HG03139 (cell line): ENCODE results near the gene ACOX1.

ENCODE experiments used
- ATAC-seq: cut with Tn5 transposase; IDR thresholded peaks from one replicate; pipeline ENCODE4 v1.9.1; 2021; ENCODE audit not compliant: unreplicated experiment

The ACOX1 gene

DNA sequence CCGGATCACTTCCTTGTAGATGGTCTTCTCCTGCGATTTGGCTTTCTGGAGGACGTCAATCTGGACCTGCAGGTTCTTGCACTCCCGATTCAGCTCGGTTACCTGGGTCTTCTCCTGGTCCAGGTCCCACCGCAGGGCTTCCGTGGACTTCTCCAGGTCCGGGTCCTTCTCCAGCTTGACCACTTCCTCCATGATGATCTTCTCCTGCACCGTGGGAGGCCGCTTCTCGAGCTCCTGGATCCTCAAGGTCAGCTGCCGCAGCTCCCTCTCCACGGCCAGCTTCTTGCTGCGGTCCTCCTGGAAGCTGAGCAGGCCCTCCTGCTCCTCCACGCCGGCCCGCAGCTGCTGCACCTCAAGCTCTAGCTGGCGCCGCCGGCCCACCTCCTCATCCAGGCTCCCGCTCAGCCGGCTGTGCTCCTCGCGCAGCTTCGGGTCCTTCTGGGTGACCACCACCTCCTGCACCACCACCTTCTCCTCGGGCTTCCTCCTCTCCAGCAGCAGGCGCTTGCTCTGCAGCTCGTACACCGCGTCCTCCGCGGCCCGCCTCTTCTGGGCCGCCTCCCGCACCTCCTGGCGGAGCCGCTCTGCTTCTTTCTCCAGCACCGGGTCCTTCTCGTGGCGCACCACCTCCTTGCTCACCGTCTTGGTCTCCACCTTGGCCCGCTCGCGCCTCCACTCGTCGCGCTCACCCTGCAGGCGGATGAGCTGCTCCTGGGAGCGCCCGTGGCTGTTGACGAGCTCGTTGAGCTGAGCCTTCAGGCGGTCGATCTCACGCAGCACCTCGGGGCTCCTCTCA is 29.9 kb upstream of the ACOX1 start:
- no peak for ATAC-seq

DNA sequence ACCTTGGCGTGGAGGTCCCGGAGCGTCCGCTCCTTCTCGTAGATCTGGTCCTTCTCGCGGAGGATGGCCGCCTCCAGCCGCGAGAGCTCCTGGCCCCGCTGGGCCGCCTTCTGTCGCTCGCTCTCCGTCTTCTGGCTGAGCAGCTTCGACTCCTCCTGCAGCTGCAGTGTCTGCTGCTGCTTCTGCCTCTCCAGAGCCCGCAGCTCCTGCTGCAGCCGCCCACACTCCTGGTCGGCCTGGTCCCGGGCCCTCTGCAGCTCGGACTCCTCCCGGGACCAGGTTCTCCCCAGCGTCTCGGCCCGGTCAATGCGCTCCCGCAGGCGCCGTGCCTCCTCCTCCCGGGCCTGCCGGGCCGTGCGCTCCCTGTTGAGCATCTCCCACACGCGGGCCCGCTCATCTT is 29.2 kb upstream of the ACOX1 start:
- no peak for ATAC-seq

DNA sequence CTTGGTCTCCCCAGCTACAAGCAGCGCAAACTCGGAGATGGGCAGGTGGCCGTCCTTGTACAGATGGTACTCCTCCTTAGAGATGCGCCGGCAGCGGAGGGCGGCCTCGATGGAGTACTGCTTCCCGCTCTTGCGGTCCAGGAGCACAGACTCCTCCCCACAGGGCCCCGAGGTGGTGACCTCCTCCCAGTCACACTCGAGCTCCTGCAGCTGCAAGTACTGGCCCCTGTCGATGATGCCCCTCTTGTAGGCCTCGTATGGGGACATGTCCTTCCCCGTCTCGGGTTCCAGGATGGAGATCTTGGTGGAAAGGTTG is 28.8 kb upstream of the ACOX1 start:
- ATAC-seq, result no peak

DNA sequence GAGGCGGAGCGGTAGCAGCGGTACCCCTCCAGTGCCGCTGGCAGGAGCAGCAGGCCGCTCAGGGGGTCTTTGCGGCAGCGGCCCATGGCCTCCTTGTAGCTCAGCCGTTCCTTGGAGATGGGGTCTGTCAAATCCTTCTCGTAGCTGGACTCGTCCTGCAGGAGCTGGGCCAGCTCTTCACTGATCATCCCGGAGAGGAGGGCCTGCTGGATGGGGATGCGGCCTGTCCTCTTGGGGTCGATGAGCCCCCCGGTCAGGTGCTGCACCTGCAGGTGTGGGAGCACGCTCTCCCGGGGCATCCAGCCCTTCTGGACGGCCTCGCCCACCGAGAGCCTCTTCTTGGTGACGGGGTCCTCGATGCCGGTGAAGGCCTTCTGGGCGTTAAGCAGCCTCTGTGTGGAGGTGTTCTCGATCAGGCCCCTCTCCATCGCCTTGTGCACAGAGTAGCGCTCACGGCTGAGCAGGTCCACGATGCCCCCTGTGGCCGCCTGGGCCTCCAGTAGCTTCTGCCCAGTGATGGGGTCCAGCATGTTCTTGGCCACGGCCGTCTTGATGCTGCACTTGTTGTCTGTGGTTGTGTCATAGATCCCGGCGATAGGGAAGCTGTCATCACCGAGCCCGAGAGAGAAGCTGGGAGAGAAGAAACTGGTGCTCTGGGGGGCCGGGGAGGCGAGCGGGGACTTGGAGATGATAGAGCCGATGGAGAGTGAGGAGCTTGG is 28.3 kb upstream of the ACOX1 start:
- no peak for ATAC-seq

DNA sequence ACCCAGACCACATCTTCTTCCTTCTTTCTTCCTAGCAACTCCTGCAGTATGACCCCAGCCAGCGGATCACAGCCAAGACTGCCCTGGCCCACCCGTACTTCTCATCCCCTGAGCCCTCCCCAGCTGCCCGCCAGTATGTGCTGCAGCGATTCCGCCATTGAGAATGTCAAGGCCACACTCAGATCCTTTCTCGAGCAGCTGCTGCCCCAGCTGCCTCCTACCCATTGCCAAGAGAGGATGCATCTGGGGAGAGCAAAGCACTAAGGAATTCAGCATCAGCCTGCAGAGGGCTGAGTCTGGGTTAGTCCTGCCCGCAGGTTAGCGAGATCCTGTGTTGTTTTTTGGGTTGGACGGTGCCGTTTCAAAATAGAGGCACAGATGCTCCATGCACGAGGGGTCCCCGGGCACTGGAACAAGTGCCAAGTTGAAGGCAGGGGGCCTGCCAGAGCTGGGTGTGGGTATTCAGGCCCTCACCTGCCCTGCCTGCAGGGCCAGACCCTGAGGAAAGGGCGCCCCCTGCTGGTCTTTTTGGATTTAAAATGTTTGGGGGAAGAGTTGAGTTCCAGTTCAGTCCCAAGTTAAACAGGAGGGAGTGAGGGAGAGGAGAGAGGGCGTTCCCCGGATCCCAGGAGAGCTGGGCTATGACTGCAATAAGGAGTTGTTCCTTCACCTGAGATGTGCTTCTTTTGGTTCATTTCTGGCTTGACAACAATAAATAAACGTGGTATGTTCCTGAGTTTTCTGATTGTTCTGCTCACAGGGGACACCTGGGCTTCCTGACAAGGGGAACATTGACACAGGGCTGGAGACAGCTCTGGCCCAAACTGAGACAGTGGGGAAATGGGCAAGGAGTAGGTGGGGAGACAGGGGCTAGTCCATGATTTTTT is 26.5 kb upstream of the ACOX1 start:
- no peak for ATAC-seq

DNA sequence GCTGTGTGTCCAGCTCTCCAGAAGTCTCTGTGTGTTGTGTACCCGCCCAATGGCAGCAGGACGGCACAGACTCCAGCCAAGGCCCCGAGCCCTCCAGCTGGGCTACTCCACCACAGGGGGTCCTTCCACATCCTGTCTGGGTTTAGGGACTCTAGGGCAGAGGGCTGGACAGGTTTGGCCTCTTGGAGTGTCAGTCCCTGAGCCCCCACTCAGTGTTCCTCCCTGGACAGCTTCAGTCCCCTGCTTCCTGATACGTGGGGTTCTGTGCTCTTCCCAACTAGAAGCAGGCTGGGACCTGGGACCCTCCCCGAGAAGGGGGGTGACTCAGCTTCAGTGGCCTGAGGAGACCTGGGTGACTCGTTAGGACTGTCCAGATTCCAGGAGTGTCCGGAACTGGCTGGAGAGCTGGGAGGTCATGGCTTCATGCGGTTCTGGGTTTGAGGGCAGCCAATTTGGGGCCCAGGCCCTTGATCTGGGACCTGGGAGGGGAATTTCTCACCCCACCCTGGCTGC is 25.8 kb upstream of the ACOX1 start:
- ATAC-seq, result no peak

DNA sequence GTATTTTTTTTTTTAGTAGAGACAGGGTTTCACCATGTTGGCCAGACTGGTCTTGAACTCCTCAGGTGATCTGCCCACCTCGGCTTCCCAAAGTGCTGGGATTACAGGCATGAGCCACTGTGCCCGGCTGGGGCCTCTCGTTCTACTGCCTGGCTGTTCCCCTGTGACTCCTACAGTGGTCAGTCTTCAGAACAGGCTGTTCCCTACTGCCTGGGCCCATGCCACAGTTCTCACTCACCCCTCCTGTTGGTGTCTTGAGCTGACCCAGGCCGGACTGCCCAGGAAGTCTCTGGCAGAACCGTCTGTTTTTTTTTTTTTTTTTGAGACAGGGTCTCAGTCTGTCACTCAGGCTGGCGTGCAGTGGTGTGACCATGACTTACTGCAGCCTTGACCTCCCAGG is 24.9 kb upstream of the ACOX1 start:
- ATAC-seq, result no peak

DNA sequence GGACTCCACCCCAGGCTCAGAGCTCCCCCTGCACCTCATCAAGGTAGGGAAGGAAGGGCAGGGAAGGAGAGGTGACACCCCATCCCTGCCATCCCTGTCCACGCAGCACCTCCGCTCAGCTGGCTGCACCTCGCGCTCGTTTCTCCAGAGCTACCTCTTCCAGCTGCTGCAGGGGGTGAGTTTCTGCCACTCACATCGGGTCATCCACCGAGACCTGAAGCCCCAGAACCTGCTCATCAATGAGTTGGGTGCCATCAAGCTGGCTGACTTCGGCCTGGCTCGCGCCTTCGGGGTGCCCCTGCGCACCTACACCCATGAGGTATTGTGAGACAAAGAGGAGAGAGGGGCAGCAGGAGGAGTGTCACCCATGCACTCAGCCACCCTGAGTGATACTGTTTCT is 23.1 kb upstream of the ACOX1 start:
- ATAC-seq, result no peak

DNA sequence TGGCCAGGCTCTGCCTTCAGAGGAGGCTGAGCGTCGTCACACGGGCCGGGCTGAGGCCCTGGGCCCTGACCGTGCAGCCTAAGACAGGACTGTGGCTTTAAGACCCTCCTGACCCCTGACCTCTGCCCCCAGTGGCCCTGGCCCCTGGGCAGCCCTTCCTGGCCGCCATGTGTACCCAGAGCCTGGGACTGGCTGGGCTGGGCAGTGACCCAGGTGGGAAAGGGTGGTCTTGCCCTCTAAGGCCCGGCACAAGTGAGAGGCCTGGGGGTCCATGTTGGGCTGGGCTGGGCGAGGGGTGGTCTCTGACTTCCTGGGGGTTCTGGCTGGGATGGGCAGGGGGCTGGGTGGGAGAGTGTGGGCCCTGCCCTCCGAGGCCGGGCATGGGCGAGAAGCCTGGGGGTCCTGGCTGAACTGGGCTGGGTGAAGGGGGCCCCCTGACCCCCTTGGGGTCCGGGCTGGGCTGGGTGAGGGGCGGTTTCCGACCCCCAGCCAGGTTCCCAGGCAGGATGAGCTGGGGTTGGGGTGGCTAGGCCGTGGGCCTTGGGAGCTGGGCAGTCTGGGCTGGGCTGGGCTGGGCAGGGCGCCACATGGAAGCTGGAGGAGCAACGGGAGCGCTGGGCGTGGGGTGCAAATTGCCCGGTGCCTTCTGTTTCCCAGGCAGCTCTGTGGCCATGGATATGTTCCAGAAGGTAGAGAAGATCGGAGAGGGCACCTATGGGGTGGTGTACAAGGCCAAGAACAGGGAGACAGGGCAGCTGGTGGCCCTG is 22.0 kb upstream of the ACOX1 start, which contains the start of gene CDK3:
TSS of gene CDK3 (plus strand) at position 101 of the 767 bp plus-strand sequence. CDS start at position 672, 571 bp downstream.
- ATAC-seq, result no peak

DNA sequence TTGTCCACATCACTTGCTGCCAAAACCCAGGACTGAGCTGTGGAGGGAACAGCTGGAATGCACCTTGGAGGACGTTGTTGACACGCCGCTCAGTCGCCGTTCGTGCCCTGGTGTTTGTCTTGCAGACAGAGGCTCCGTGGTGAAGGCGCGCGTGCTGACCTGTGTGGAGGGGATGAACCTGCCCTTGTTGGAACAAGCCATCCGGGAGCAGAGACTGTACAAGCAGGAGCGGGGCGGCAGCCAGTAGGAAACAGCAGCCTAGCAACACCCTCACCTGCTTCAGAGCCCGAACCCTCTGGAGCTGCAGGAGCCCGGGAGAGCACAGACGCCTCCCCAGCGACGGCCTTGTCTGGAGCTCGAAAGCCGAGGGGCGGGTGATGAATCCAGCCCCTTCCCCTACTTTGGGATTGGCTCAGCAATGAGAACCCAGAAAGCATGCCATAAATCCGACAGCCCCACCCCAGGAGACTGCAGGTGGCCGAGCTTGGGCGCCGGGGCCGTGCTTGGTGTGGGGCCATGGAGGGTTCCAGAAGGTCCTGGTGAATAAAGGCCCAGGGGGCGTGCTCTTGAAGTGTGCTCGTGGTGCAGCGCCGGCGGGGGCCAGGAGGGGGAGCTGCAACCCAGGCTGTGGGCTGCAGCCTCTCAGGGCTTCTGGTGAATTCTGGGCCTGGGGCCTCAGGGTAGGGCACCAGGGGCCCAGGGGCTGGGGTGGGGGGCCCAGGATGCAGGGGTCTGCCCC is 21.2 kb upstream of the ACOX1 start:
- no peak for ATAC-seq

DNA sequence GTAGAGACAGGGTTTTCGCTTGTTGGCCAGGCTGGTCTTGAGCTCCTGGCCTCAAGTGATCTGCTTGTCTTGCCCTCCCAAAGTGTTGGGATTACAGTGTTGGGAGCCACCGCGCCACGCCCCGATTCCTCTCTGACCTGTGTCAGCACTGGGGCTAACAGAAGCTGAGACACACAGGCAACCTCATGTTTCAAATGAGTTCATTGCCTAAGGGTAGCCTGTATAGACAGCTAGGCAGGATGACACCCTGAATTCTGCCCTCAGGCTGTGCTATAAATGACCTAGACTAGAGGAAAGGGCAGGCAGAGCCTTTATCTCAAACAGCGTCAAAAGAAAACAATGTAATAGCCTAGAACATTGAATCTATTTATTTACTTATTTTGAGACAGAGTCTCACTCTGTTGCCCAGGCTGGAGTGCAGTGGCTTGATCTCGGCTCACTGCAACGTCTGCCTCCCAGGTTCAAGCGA is 19.4 kb upstream of the ACOX1 start:
- no peak for ATAC-seq

DNA sequence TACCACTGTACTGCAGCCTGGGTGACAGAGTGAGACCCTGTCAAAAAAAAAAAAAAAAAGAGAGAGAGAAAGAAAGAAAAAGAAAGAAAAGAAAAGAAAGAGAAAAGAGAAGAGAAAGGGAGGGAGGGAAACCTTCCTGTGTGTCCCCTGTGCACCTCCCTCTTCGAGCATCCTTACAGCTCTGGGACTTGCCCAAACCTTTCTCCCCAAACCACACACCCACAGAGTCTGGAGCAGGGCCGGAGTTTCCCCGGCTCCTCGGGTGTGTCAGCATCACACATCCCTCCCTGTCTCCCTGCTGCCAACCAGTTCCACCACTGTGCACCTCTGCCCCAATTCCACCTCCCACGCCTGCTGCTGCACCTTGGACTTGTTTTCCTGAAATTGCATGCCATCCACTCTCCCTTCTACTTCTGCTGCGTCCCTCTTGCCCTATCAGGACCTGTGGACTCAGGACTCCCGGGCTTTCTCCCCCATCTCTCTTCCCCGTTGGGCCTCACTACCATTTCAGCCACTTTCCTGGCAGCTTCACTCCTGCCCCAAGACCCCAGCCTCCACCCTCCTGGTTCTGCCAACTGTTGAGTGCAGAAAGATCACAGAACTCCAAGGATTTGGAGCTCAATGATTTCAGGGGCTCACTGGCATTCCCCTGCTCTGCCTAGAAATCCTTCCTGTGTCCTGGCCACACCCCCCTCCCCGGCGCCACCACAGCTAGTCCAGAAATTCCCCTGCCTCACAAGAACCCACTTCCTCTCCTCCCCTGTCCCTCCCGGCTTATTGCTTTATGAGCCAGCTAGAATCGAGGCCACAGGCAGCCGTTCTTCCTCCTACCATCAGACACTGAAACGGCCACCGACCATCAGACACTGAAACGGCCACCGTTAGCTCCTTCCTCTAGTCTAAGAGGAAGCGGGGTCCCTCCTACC is 18.0 kb upstream of the ACOX1 start:
- ATAC-seq, result no peak

DNA sequence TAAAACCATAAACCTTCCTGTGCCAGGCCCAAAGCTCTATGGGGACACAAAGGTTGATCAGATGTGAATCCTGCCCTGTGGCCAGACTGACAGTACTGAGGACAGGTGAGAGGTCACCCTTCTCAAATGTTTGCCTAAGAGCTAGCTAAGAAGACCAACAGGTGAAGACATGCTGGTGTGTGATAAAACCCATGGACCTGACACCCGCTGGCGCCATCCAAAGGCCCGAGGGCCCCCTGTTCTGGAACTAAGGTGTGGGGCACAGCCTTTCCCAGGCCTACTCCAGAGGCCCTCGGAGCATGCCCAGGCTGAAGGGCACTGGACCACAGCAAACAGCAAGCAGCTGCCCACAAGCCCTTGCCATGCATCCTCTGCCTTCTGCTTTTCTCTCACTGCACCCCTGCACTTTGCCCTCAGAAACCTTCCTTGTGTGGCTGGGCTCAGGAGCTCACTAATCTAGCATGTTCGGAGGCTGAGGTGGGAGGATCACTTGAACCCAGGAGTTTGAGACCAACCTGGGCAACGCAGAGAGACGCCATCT is 16.5 kb upstream of the ACOX1 start:
- no peak for ATAC-seq

DNA sequence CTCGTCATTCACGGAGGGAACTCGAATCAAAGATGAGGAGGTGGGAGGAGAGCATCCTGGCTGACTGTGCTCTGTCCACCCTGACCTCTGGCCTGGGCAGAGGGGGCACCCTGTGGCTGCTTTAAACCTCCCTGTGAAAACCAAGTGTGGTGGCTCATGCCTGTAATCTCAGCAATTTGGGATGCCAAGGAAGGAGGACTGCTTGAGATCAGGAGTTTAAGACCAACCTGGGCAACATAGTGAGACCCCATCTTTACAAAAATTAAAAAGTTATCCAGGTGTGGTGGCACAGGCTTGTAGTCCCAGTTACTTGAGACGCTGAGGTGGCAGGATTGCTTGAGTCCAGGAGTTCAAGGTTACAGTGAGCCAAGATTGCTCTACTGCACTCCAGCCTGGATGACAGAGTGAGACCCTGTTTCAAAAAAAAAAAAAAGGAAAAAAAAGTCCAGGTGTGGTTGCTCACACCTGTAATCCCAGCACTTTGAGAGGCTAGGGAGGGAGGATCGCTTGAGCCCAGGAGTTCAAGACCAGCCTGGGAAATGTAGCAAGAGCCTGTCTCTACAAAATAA is 15.9 kb upstream of the ACOX1 start:
- no peak for ATAC-seq

DNA sequence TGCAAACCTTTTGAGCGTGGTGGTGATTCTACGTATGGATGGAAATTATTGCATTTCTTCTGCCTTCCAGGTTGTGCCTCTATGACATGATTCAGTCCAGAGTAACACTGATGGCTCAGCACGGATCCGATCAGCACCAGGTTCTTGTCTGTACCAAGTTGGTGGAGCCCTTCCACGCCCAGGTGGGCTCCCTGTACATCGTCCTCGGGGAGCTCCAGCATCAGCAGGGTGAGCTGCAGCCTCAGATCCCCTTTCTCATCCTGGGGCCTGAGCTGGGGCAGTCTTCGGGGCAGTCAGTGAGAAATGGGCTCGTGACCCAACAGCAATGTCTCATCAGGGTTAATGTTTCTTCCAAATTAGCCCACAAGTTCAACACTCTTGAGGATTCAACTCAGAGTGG is 12.4 kb upstream of the ACOX1 start:
- no peak for ATAC-seq

DNA sequence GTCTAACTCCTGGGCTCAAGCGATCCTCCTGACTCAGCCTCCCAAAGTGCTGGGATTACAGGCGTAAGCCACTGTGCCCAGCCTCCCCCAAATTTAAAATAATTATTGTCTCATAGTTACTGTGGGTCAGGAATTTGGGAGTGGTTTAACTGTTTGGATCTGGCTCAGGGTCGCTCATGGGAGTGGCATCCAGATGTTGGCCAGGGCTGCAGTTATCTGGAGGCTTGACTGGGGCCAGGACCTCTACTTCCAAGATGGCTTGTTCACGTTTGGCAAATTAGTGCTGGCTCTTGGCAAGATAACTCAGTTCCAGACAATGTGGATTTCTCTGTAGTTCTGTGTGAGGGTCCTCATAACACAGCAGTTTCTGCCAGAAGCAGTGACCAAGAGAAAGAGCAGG is 8.1 kb upstream of the ACOX1 start:
- ATAC-seq, result no peak

DNA sequence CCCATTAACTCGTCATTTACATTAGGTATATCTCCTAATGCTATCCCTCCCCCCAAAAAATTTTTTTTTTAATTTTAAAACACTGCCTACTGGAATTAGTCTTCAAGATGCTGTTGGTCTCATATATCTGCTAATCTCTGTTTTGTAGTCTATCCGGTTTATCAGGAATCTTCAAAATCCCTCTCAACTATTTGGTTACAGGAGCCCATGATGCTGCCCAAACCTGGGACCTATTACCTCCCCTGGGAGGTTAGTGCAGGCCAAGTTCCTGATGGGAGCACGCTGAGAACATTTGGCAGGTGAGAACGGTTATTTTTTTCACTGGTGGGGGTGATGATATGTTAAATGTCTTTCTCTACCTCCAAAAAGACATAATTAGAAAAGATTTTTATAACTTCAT is 7.0 kb upstream of the ACOX1 start:
- no peak for ATAC-seq

DNA sequence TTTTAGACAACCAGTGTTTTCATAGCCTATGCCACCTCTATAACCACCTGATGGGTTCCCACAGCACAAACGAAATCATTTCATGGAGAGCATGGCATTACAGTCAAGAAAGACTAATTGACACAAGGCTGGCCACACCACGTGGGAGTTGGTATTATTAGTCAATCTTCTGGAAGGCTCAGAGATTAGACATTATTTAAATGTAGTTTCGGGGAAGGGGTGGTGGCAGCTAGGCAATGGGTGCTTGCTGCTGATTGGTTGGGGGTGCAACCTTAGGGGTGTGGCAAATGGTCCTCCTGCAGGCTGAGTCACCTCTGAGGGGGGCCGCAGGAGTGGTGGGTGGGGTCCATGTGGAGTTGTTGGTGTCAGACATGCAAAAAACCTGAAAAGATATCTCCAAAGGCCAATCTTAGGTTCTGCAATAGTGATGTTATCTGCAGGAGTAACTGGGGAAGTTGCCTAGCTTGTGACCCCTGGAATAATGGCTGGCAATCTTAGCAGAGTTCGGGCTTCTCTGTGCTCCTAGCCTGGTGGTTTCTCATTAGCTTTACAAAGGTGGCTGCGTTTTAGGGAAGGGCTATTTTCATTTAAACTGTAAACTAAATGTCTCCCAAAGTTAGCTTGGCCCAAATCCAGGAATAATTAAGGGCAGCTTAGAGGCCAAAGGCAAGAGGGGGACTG is 4.7 kb upstream of the ACOX1 start:
- no peak for ATAC-seq
